DND-41 (cell line): ENCODE measurements around the gene ST6GAL2.

Experiments
- ATAC-seq: fragments of 200-7000 bp; cut with Tn5 transposase; 3 replicates; pipeline ENCODE4 v1.9.1; 2021; ENCODE audit warnings: low read depth; ENCODE audit not compliant: insufficient read depth
- DNase-seq: peaks from one replicate; pipeline ENCODE4 v3.0.0-alpha.2; 2020
- H2AFZ ChIP-seq: 2 replicates; pipeline ENCODE4 v1.6.0; 2012; ENCODE audit warnings: low read depth, low read length
- H3K27ac ChIP-seq: 2 replicates; pipeline ENCODE4 v1.5.1; 2012; ENCODE audit warnings: low read length, inconsistent platforms
- H3K27me3 ChIP-seq: fragments of 200-600 bp; sonication (generic); 2 replicates; pipeline ENCODE4 v1.6.0; 2012; ENCODE audit warnings: low read length, mild to moderate bottlenecking, inconsistent platforms; ENCODE audit not compliant: insufficient read depth, poor library complexity
- H3K36me3 ChIP-seq: 2 replicates; pipeline ENCODE4 v1.5.1; 2012; ENCODE audit warnings: low read length, inconsistent platforms; ENCODE audit not compliant: insufficient read depth
- H3K4me1 ChIP-seq: 2 replicates; pipeline ENCODE4 v1.5.1; 2012; ENCODE audit warnings: mild to moderate bottlenecking, low read length; ENCODE audit not compliant: insufficient read depth
- H3K4me2 ChIP-seq: 2 replicates; pipeline ENCODE4 v1.6.0; 2012; ENCODE audit warnings: mild to moderate bottlenecking, moderate library complexity, low read length, inconsistent platforms; ENCODE audit not compliant: insufficient read depth
- H3K4me3 ChIP-seq, 2 experiments: fragments of 200-600 bp in 1 of 2; shearing (Covaris generic) in 1 of 2; 2 replicates each; pipeline ENCODE4 v1.5.1; 2012 to 2016; ENCODE audit warnings: inconsistent platforms in 2 of 2, low read length in 2 of 2, mild to moderate bottlenecking in 2 of 2, low read depth in 1 of 2, moderate library complexity in 1 of 2
- H3K79me2 ChIP-seq: 2 replicates; pipeline ENCODE4 v1.6.0; 2012; ENCODE audit warnings: low read length, inconsistent platforms; ENCODE audit not compliant: insufficient read depth
- H3K9ac ChIP-seq: 2 replicates; pipeline ENCODE4 v1.6.0; 2012; ENCODE audit warnings: low read depth, mild to moderate bottlenecking, inconsistent platforms, low read length, moderate library complexity
- H3K9me3 ChIP-seq: 2 replicates; pipeline ENCODE4 v1.5.1; 2012; ENCODE audit warnings: low read length, moderate library complexity, mild to moderate bottlenecking, inconsistent platforms; ENCODE audit not compliant: insufficient read depth, severe bottlenecking
- H4K20me1 ChIP-seq: 2 replicates; pipeline ENCODE4 v1.6.0; 2012; ENCODE audit warnings: low read length; ENCODE audit not compliant: insufficient read depth
- EZH2 ChIP-seq: IDR thresholded peaks from 3 replicates; pipeline ENCODE4 v1.6.1; 2012; ENCODE audit warnings: borderline replicate concordance, low read depth, mild to moderate bottlenecking, moderate library complexity, low read length, inconsistent platforms; ENCODE audit not compliant: severe bottlenecking
- TF ChIP-seq, protein P1 (sequence below): IDR thresholded peaks from 2 replicates; pipeline ENCODE4 v1.5.1; 2012; ENCODE audit warnings: borderline replicate concordance, low read length, moderate library complexity, mild to moderate bottlenecking; ENCODE audit not compliant: poor library complexity, severe bottlenecking; ENCODE audit errors: extremely low read depth

The ST6GAL2 gene

DNA sequence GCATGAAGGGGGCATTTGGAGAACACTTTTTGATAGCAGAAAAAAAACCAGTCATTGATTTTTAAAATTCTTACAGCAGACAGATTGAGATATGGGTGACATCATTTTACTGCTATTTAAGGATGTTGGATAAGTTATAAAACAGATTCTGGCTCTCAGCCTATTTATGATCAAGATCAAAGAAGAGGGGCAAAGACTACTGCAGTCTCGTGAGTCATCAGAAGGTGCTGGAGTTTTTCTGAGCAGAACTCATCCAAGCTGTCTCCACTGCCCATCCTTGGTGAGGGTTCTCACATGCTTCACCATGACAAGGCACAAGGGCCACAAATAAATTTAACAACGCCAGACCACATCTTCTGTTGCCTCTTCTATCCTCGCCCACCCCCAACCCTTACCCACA, 58.8 kb downstream of the ST6GAL2 start:
- H3K79me2 ChIP-seq, result no peaks in the 10 kb centered on the region
- no peaks in the 10 kb centered on the region for H3K4me1 ChIP-seq
- no peaks in the 10 kb centered on the region for H3K9me3 ChIP-seq
- no peak for DNase-seq
- no peak for ATAC-seq
- no peak overlapping the region for H3K9ac ChIP-seq
- H2AFZ ChIP-seq, result no peak overlapping the region
- H3K4me2 ChIP-seq, result no peak overlapping the region
- no peak overlapping the region for H3K27ac ChIP-seq
- no peak for TF ChIP-seq EZH2
- TF ChIP-seq, protein P1, sequence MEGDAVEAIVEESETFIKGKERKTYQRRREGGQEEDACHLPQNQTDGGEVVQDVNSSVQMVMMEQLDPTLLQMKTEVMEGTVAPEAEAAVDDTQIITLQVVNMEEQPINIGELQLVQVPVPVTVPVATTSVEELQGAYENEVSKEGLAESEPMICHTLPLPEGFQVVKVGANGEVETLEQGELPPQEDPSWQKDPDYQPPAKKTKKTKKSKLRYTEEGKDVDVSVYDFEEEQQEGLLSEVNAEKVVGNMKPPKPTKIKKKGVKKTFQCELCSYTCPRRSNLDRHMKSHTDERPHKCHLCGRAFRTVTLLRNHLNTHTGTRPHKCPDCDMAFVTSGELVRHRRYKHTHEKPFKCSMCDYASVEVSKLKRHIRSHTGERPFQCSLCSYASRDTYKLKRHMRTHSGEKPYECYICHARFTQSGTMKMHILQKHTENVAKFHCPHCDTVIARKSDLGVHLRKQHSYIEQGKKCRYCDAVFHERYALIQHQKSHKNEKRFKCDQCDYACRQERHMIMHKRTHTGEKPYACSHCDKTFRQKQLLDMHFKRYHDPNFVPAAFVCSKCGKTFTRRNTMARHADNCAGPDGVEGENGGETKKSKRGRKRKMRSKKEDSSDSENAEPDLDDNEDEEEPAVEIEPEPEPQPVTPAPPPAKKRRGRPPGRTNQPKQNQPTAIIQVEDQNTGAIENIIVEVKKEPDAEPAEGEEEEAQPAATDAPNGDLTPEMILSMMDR, result no peak
- peaks cover 7% of the 10 kb centered on the region for H3K27me3 ChIP-seq
- H3K4me3 ChIP-seq, result no peak overlapping the region
- H3K36me3 ChIP-seq, result no peaks in the 10 kb centered on the region
- H4K20me1 ChIP-seq, result no peaks in the 10 kb centered on the region

DNA sequence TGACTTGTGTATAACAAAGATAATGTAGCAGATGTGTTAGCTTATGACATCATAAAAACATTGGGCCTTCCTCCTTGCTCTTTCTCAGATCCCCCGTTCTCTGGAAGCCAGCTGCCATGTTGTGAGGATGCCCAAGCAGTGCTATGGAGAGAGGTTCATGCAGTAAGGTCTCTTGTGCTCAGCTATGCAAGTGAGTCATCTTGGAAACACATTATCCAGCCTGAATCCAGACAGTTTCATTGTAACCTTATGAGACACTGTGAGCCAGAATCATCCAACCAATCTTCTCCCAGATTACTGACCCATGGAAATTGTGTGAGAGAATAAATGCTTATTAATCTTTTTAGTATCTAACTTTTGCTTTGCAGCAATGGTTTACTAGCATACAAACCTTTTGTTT, 60.8 kb downstream of the ST6GAL2 start:
- Histone ChIP-seq H4K20me1 (no peaks in the 10 kb centered on the region), H3K4me3 (no peak overlapping the region), H3K27ac (no peak overlapping the region), H3K9me3 (no peaks in the 10 kb centered on the region), H3K4me1 (no peaks in the 10 kb centered on the region), H3K9ac (no peak overlapping the region), H3K79me2 (no peaks in the 10 kb centered on the region), H3K36me3 (no peaks in the 10 kb centered on the region), H3K4me2 (no peak overlapping the region), H2AFZ (no peak overlapping the region), H3K27me3 (peaks cover 1% of the 10 kb centered on the region)
- ATAC-seq (no peak), DNase-seq (no peak)
- TF ChIP-seq EZH2, result no peak
- TF ChIP-seq, protein P1, result no peak

DNA sequence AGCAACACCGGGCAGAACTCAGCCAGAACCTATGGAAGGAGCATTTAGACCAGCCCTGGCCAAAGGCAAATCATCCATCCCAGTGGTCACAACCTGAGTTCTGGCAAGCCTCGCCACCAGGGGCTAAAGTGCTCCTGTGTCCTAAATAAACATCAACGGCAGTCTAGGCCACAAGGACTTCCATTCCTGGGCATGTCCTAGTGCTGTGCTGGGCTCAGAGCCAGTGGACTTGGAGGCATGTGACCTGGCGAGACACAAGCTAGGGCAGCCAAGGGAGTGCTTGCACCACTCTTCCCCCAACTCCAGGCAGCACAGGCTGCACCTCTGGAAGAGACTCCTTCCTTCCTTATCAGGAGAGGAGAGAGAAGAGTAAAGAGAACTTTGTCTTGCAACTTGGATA, 69.0 kb downstream of the ST6GAL2 start:
- H3K4me2 ChIP-seq, result no peak overlapping the region
- H3K79me2 ChIP-seq, result no peaks in the 10 kb centered on the region
- no peaks in the 10 kb centered on the region for H3K36me3 ChIP-seq
- no peak overlapping the region for H3K27ac ChIP-seq
- H3K27me3 ChIP-seq, result no peaks in the 10 kb centered on the region
- H4K20me1 ChIP-seq, result no peaks in the 10 kb centered on the region
- H2AFZ ChIP-seq, result no peak overlapping the region
- no peaks in the 10 kb centered on the region for H3K4me1 ChIP-seq
- ATAC-seq, result no peak
- H3K9ac ChIP-seq, result no peak overlapping the region
- no peak overlapping the region for H3K4me3 ChIP-seq
- no peak for DNase-seq
- no peaks in the 10 kb centered on the region for H3K9me3 ChIP-seq
- TF ChIP-seq, protein P1, result no peak
- no peak for TF ChIP-seq EZH2

DNA sequence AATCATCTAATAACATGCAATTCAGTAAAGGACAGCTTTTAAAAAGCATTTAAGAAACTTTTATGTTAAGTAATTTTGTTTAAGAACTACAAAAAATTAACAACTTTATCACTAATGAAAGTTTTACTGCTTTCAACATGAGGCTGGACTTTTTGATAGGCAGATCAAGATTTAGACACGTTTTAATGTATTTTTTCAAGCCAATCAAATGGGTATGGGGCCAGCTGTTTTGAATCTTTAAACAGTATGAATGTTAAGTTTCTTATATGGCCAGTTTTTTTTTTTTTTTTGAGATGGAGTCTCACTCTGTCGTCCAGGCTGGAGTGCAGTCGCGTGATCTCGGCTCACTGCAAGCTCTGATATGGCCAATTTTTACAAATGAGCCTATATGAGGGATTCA, 73.1 kb downstream of the ST6GAL2 start:
- Histone ChIP-seq H3K9ac (no peak overlapping the region), H3K27ac (no peak overlapping the region), H3K4me1 (no peaks in the 10 kb centered on the region), H4K20me1 (no peaks in the 10 kb centered on the region), H2AFZ (no peak overlapping the region), H3K79me2 (no peaks in the 10 kb centered on the region), H3K36me3 (no peaks in the 10 kb centered on the region), H3K4me3 (no peak overlapping the region), H3K27me3 (no peaks in the 10 kb centered on the region), H3K4me2 (no peak overlapping the region), H3K9me3 (no peaks in the 10 kb centered on the region)
- DNase-seq, result no peak
- no peak for ATAC-seq
- no peak for TF ChIP-seq EZH2
- TF ChIP-seq, protein P1, result no peak
